HG03095 (cell line): Measurements from ENCODE around the gene NOX5.
"Not testable (repeated sequence)": the region's sequence is repeated elsewhere in the genome, so short reads cannot be mapped to it uniquely, and the experiment has no call there.

Experiments used
- ATAC-seq: cut with Tn5 transposase; IDR thresholded peaks from one replicate; pipeline ENCODE4 v1.9.1; 2021; ENCODE audit warnings: moderate library complexity; ENCODE audit not compliant: unreplicated experiment

NOX5 gene

GRCh38 chr15:69046781-69047180 is 32.3 kb downstream of the NOX5 start:
- ATAC-seq, result no peak

- ATAC-seq, result no peak
Measured at GRCh38 chr15:69049976-69050375, 35.5 kb downstream of the NOX5 start.

GRCh38 chr15:69055251-69055650 is 40.8 kb downstream of the NOX5 start:
- ATAC-seq, result no peak

- ATAC-seq, result no peak
Measured at GRCh38 chr15:69056365-69056764, 41.9 kb downstream of the NOX5 start.

- ATAC-seq, result no peak
Measured at GRCh38 chr15:69058830-69059556, 44.5 kb downstream of the NOX5 start.

- no peak for ATAC-seq
Measured at GRCh38 chr15:69059557-69059943, 45.1 kb downstream of the NOX5 start.

- no peak for ATAC-seq
Measured at GRCh38 chr15:69060041-69060481, 45.6 kb downstream of the NOX5 start.

GRCh38 chr15:69060744-69061143 is 46.2 kb downstream of the NOX5 start:
- ATAC-seq, result no peak

GRCh38 chr15:69061414-69061842 is 46.9 kb downstream of the NOX5 start:
- no peak for ATAC-seq

GRCh38 chr15:69064649-69065048 is 50.2 kb downstream of the NOX5 start:
- no peak for ATAC-seq

- no peak for ATAC-seq
Measured at GRCh38 chr15:69066007-69066995, 51.8 kb downstream of the NOX5 start.

- no peak for ATAC-seq
Measured at GRCh38 chr15:69067296-69067695, 52.8 kb downstream of the NOX5 start.

- ATAC-seq, result no peak
Measured at GRCh38 chr15:69068157-69068556, 53.7 kb downstream of the NOX5 start.

GRCh38 chr15:69069290-69069689 is 54.8 kb downstream of the NOX5 start:
- not testable (repeated sequence) for ATAC-seq

GRCh38 chr15:69069996-69070395 is 55.5 kb downstream of the NOX5 start:
- no peak for ATAC-seq

GRCh38 chr15:69070396-69070795 is 55.9 kb downstream of the NOX5 start:
- ATAC-seq, result no peak

- no peak for ATAC-seq
Measured at GRCh38 chr15:69071260-69071659, 56.8 kb downstream of the NOX5 start.

- ATAC-seq, result no peak
Measured at GRCh38 chr15:69072906-69073305, 58.4 kb downstream of the NOX5 start.

- ATAC-seq, result no peak
Measured at GRCh38 chr15:69074001-69074842, 59.7 kb downstream of the NOX5 start.

- ATAC-seq, result no peak
Measured at GRCh38 chr15:69074843-69075224, 60.3 kb downstream of the NOX5 start.

GRCh38 chr15:69075440-69075839 is 60.9 kb downstream of the NOX5 start:
- ATAC-seq, result no peak
